SK-N-SH (cell line): ENCODE data around the gene SH3RF2. TPM values are rescaled to one million over a fixed set of nuclear protein-coding genes. Genes with fewer than 3 reads are reported as not detected.
A peak's percentile ranks its signal among the peaks of the same experiment; 100 is the strongest.

ENCODE experiments used
- CTCF ChIA-PET: fragments of 300-600, 350-600 bp; formaldehyde crosslinking; extraction: SDS; loops from one replicate; lab custom pipeline; 2021; lab: Yijun Ruan, JAX
- POLR2A ChIA-PET: fragments of 350-600 bp; sonication (Branson Sonifier 250); formaldehyde crosslinking; extraction: SDS; loops from one replicate; lab custom pipeline; 2020; ENCODE audit warnings: antibody characterized with exemption, inconsistent platforms; lab: Yijun Ruan, JAX
- DNase-seq: peaks from one replicate; pipeline ENCODE4 v3.0.0; 2012
- H2AFZ ChIP-seq: fragments of 200-600 bp; sonication (generic); 2 replicates; pipeline ENCODE4 v1.8.1; 2016; ENCODE audit warnings: antibody characterized with exemption, mild to moderate bottlenecking, low read depth
- H3F3A ChIP-seq: fragments of 200-600 bp; sonication (generic); replicated peaks from 2 replicates; pipeline ENCODE3; 2016; ENCODE audit warnings: antibody characterized with exemption, mild to moderate bottlenecking; ENCODE audit not compliant: insufficient read depth
- H3K27ac ChIP-seq, 2 experiments: fragments of 200-500 bp in 1 of 2; fragments of 200-600 bp in 1 of 2; sonication (Bioruptor generic) in 1 of 2; sonication (generic), shearing (Covaris generic) in 1 of 2; 2 replicates each; pipeline versions ENCODE4 v1.5.1 to v1.6.1; 2014 to 2016; ENCODE audit warnings: low read depth in 2 of 2, inconsistent platforms in 1 of 2, low read length in 1 of 2, mild to moderate bottlenecking in 1 of 2, mixed read lengths in 1 of 2
- H3K27me3 ChIP-seq: fragments of 200-600 bp; sonication (generic), shearing (Covaris generic); 2 replicates; pipeline ENCODE4 v1.6.1; 2016; ENCODE audit warnings: mixed run types; ENCODE audit not compliant: insufficient read depth
- H3K36me3 ChIP-seq, 2 experiments: fragments of 200-500 bp in 1 of 2; fragments of 200-600 bp in 1 of 2; sonication (Bioruptor generic) in 1 of 2; sonication (generic) in 1 of 2; replicated peaks in 1 of 2; 2 replicates each; pipeline versions ENCODE3 to v1.5.1; 2014 to 2016; ENCODE audit warnings: low read length in 1 of 2, mild to moderate bottlenecking in 1 of 2; ENCODE audit not compliant: insufficient read depth in 2 of 2, control insufficient read depth in 1 of 2
- H3K4me1 ChIP-seq, 2 experiments: fragments of 200-500 bp in 1 of 2; fragments of 200-600 bp in 1 of 2; sonication (Bioruptor generic) in 1 of 2; sonication (generic), shearing (Covaris generic) in 1 of 2; 2 replicates each; pipeline versions ENCODE4 v1.5.1 to v1.6.1; 2014 to 2016; ENCODE audit warnings: low read depth in 1 of 2, low read length in 1 of 2, mixed run types in 1 of 2; ENCODE audit not compliant: insufficient read depth in 2 of 2, control insufficient read depth in 1 of 2
- H3K4me2 ChIP-seq: fragments of 200-600 bp; sonication (generic), shearing (Covaris generic); 2 replicates; pipeline ENCODE4 v1.6.1; 2017; ENCODE audit warnings: mixed run types
- H3K4me3 ChIP-seq, 2 experiments: fragments of 200-500 bp in 1 of 2; fragments of 200-600 bp in 1 of 2; sonication (Bioruptor generic) in 1 of 2; sonication (generic), shearing (Covaris generic) in 1 of 2; 2 replicates each; pipeline versions ENCODE4 v1.5.1 to v1.8.1; 2014 to 2016; ENCODE audit warnings: low read depth in 2 of 2, inconsistent platforms in 1 of 2, low read length in 1 of 2, mild to moderate bottlenecking in 1 of 2, mixed read lengths in 1 of 2, moderate library complexity in 1 of 2
- H3K79me2 ChIP-seq: fragments of 200-600 bp; sonication (generic); 2 replicates; pipeline ENCODE4 v1.8.1; 2017; ENCODE audit warnings: mild to moderate bottlenecking; ENCODE audit not compliant: insufficient read depth
- H3K9ac ChIP-seq: fragments of 200-600 bp; sonication (generic); 2 replicates; pipeline ENCODE4 v1.6.1; 2017; ENCODE audit warnings: mixed run types
- H3K9me2 ChIP-seq: fragments of 200-600 bp; sonication (generic); 2 replicates; pipeline ENCODE4 v1.6.1; 2017; ENCODE audit warnings: mixed run types
- H3K9me3 ChIP-seq: fragments of 200-600 bp; sonication (generic); 2 replicates; pipeline ENCODE4 v1.6.1; 2017; ENCODE audit warnings: mixed run types, mild to moderate bottlenecking, moderate library complexity
- H4K20me1 ChIP-seq: fragments of 200-600 bp; sonication (generic); 2 replicates; pipeline ENCODE4 v1.6.1; 2017; ENCODE audit warnings: mild to moderate bottlenecking, mixed run types; ENCODE audit not compliant: insufficient read depth
- CHD2 ChIP-seq: fragments of 150-350 bp; IDR thresholded peaks from 2 replicates; pipeline ENCODE4 v1.6.1; 2018; ENCODE audit warnings: low read length; ENCODE audit not compliant: partially characterized antibody
- CTCF ChIP-seq: fragments of 200-600 bp; sonication (generic); IDR thresholded peaks from 2 replicates; pipeline ENCODE4 v1.6.1; 2017; ENCODE audit warnings: antibody characterized with exemption, mild to moderate bottlenecking, moderate library complexity
- EP300 ChIP-seq, 2 experiments: IDR thresholded peaks; 2 replicates each; pipeline versions ENCODE4 v1.4.0 to v1.6.1; 2012; ENCODE audit warnings: borderline replicate concordance in 1 of 2, low read depth in 1 of 2, low read length in 1 of 2
- FOSL2 ChIP-seq: IDR thresholded peaks from 2 replicates; pipeline ENCODE4 v1.4.0; 2012; ENCODE audit warnings: low read depth, mild to moderate bottlenecking, moderate library complexity, borderline replicate concordance
- GABPA ChIP-seq: IDR thresholded peaks from 2 replicates; pipeline ENCODE4 v1.4.0; 2012; ENCODE audit warnings: low read depth, mild to moderate bottlenecking
- JUND ChIP-seq: IDR thresholded peaks from 2 replicates; pipeline ENCODE4 v1.4.0; 2012
- NFIC ChIP-seq: IDR thresholded peaks from 2 replicates; pipeline ENCODE4 v1.4.0; 2012; ENCODE audit warnings: borderline replicate concordance
- POLR2AphosphoS5 ChIP-seq: IDR thresholded peaks from 2 replicates; pipeline ENCODE4 v1.6.1; 2012; ENCODE audit warnings: low read depth, low read length
- RAD21 ChIP-seq: IDR thresholded peaks from 2 replicates; pipeline ENCODE4 v1.6.1; 2012; ENCODE audit warnings: mild to moderate bottlenecking, low read length
- RFX5 ChIP-seq: IDR thresholded peaks from 2 replicates; pipeline ENCODE4 v1.6.1; 2012; ENCODE audit warnings: mild to moderate bottlenecking, improper control_type of control experiment, low read length
- SIN3A ChIP-seq: IDR thresholded peaks from 2 replicates; pipeline ENCODE4 v1.6.1; 2012; ENCODE audit warnings: low read depth, mild to moderate bottlenecking, low read length, moderate library complexity, borderline replicate concordance
- TCF12 ChIP-seq: IDR thresholded peaks from 2 replicates; pipeline ENCODE4 v1.4.0; 2012
- TEAD4 ChIP-seq: IDR thresholded peaks from 2 replicates; pipeline ENCODE4 v1.4.0; 2012; ENCODE audit warnings: mild to moderate bottlenecking, borderline replicate concordance; ENCODE audit not compliant: insufficient read depth
- ZBTB33 ChIP-seq: IDR thresholded peaks from 2 replicates; pipeline ENCODE4 v1.4.0; 2012; ENCODE audit warnings: low read depth, borderline replicate concordance
- WGBS: methylation state at CpG from one replicate; pipeline ENCODE4 v1.1.6; 2017; ENCODE audit warnings: low lambda C conversion rate; 5-methylcytosine and 5-hydroxymethylcytosine counted together
- polyA plus RNA-seq, 3 experiments: library from polyadenylated mRNA; depleted of rRNA; stranded (reverse); fragments of >200 nt; gene quantifications; 2 replicates each; pipeline ENCODE4 v1.2.3, GENCODE V29; 2012

The SH3RF2 gene
- polyA plus RNA-seq, 1 of the 3 experiments (the other 2 are of a cell fraction): 0.87 TPM

GRCh38 chr5:146049704-146050026, 113.3 kb downstream of the SH3RF2 start:
- 11% methylated on average over 3 of the region's 3 CpGs for WGBS

GRCh38 chr5:146050086-146050485, 113.7 kb downstream of the SH3RF2 start:
- no peaks in the 10 kb centered on the region for H3K36me3 ChIP-seq
- H4K20me1 ChIP-seq: no peaks in the 10 kb centered on the region
- no peaks in the 10 kb centered on the region for H3K9me2 ChIP-seq
- ChIA-PET CTCF (interaction anchor here (1.0 to 3.6 kb wide), 10 partner anchors 8 to 378 kb away, joined by 3 to 13 read pairs (median 4); no protein-coding TSS in a partner anchor), POLR2A (no interaction called here)
- 45% methylated on average over 5 of the region's 5 CpGs for WGBS
- no peaks in the 10 kb centered on the region for H3K9me3 ChIP-seq
- DNase-seq: no peak
- no peaks in the 10 kb centered on the region; a peak in 2 of 4 replicates for H3K4me1 ChIP-seq
- no peak overlapping the region for H2AFZ ChIP-seq
- H3K9ac ChIP-seq: no peak overlapping the region
- no peak overlapping the region for H3K4me2 ChIP-seq
- no peaks in the 10 kb centered on the region for H3K79me2 ChIP-seq
- no peak overlapping the region for H3K27ac ChIP-seq
- H3K27me3 ChIP-seq: no peaks in the 10 kb centered on the region
- no peaks in the 10 kb centered on the region for H3F3A ChIP-seq
- no peak overlapping the region for H3K4me3 ChIP-seq
- TF ChIP-seq POLR2AphosphoS5 (no peak), NFIC (no peak), JUND (no peak), ZBTB33 (no peak), EP300 (IDR thresholded peaks at IDR 0.05; ENCODE audit: borderline replicate concordance in 1 of 2, low read depth in 1 of 2, low read length in 1 of 2) (no peak), RFX5 (no peak), CTCF (no peak), CHD2 (no peak), GABPA (no peak), RAD21 (no peak), SIN3A (no peak), TCF12 (no peak)

More at GRCh38 chr5:146049704-146050026, 113.3 kb downstream of the SH3RF2 start:
- no peaks in the 10 kb centered on the region for H4K20me1 ChIP-seq
- no peak for TF ChIP-seq NFIC
- no peak for TF ChIP-seq ZBTB33
- TF ChIP-seq FOSL2: no peak
- peak; percentile 4; the same call in 1 of the 2 replicates for TF ChIP-seq CTCF
- no peak for TF ChIP-seq TEAD4
- TF ChIP-seq, all 33 proteins: peak for 1
- Histone ChIP-seq H3K9me3 (no peaks in the 10 kb centered on the region), H3K27me3 (no peaks in the 10 kb centered on the region), H3K4me2 (no peak overlapping the region), H3K27ac (no peak overlapping the region), H3K9ac (no peak overlapping the region), H3K4me3 (no peak overlapping the region; a peak in 1 of 4 replicates), H3K36me3 (no peaks in the 10 kb centered on the region), H3K9me2 (no peaks in the 10 kb centered on the region), H3K4me1 (no peaks in the 10 kb centered on the region; a peak in 2 of 4 replicates), H3F3A (no peaks in the 10 kb centered on the region), H2AFZ (no peak overlapping the region), H3K79me2 (no peaks in the 10 kb centered on the region)
- DNase-seq: no peak
- POLR2A ChIA-PET: no interaction called here
- CTCF ChIA-PET: interaction anchor here (1.0 to 3.6 kb wide), 11 partner anchors 8 to 378 kb away, joined by 3 to 13 read pairs (median 4); no protein-coding TSS in a partner anchor
